Ovary (tissue), 9 donors: ENCODE measurements around the gene ZAR1. TPM values are rescaled to one million over a fixed set of nuclear protein-coding genes. Genes with fewer than 3 reads are reported as not detected.

Source experiments
- DNase-seq, 5 donors: peaks; one replicate each; pipeline ENCODE4 v3.0.0-alpha.2; 2019 to 2020
- H3K27ac ChIP-seq, 2 donors: fragments of 200-600 bp; one replicate each; pipeline versions ENCODE4 v1.5.1 to v1.8.0; 2019 to 2022
- H3K27me3 ChIP-seq: fragments of 200-600 bp; one replicate; pipeline ENCODE4 v1.8.0; 2022
- H3K36me3 ChIP-seq: fragments of 200-600 bp; sonication (generic); one replicate; pipeline ENCODE4 v1.5.1; 2019
- H3K4me1 ChIP-seq: one replicate; pipeline ENCODE4 v1.8.1; 2013; ENCODE audit warnings: mild to moderate bottlenecking, moderate library complexity; ENCODE audit not compliant: insufficient read depth
- H3K4me3 ChIP-seq: fragments of 200-600 bp; sonication (generic); one replicate; pipeline ENCODE4 v1.5.1; 2017
- H3K9me3 ChIP-seq, 2 donors: fragments of 200-600 bp in 1 of 2; sonication (generic) in 1 of 2; one replicate each; pipeline versions ENCODE4 v1.5.1 to v1.8.1; 2013 to 2019; ENCODE audit warnings: mild to moderate bottlenecking in 1 of 2, moderate library complexity in 1 of 2
- CTCF ChIP-seq, 3 donors: fragments of 450-650 bp in 2 of 3; fragments of 200-600 bp in 1 of 3; IDR thresholded peaks; one replicate each; pipeline versions ENCODE4 v1.5.1 to v1.8.0; 2016 to 2022; ENCODE audit warnings: antibody characterized with exemption in 3 of 3, mild to moderate bottlenecking in 1 of 3
- EP300 ChIP-seq: sonication (generic); formaldehyde crosslinking; IDR thresholded peaks from one replicate; pipeline ENCODE4 v1.6.1; 2017; ENCODE audit warnings: antibody characterized with exemption
- POLR2A ChIP-seq: fragments of 450-650 bp; IDR thresholded peaks from one replicate; pipeline ENCODE4 v1.6.1; 2017; ENCODE audit warnings: antibody characterized with exemption, mild to moderate bottlenecking, moderate library complexity
- WGBS, 3 donors: extraction: QIAGEN DNeasy Blood & Tissue Kit in 1 of 3; methylation state at CpG; one replicate each; pipeline versions ENCODE4 v1.1.5 to v1.1.7; 2013 to 2017; 5-methylcytosine and 5-hydroxymethylcytosine counted together
- intact Hi-C, 4 donors: fragments of 100-400 bp; cut with DNase I; formaldehyde crosslinking; loops; one replicate each; pipeline versions ENCODE4 v1.11.0 to v1.15.1; 2022 to 2023
- polyA plus RNA-seq, 2 donors: library from polyadenylated mRNA; stranded (reverse); fragments of 200-250 nt in 1 of 2; fragments of 350-450 nt in 1 of 2; fragmentation: Illumina TruSeq in 1 of 2; extraction: RNeasy Lipid Tissue Mini Kit (QIAGEN cat#74804) in 1 of 2; gene quantifications; one replicate each; pipeline ENCODE4 v1.2.3, GENCODE V29; 2013 to 2014
- total RNA-seq, 7 donors: library from RNA; depleted of rRNA in 2 of 7; stranded (reverse); fragments of >200 nt in 2 of 7; fragmentation: NEBNext Ultra II Directional in 3 of 7; extraction: Animal tissue kit (Norgen Biotek cat#: 25700) in 3 of 7; gene quantifications; one replicate each; pipeline versions ENCODE4 v1.1.0 to v1.2.4, GENCODE V29; 2016 to 2023
- donor health status: DM: no; HTN: no; CAD: no; lungs with moderate emphysema.
- donor health status: DM: no; HTN: no; CAD: no.
- donor health status: Bipolar disorder and iron deficiency.
- donor health status: DM: yes; HTN: yes; CAD: no.
- donor health status: DM: no; HTN: no; CAD: no.
- donor health status: DM: yes; HTN: yes; CAD: no.

The ZAR1 gene
- total and polyA plus RNA-seq, 9 donors: 0.31 TPM; not detected in 8

GRCh38 chr4:48483006-48483776 is 6.9 kb upstream of the ZAR1 start, which contains the start of gene SLC10A4:
TSS of gene SLC10A4 (plus strand) at chr4:48483343. CDS start at chr4:48483562, 219 bp downstream.
- Histone ChIP-seq H3K36me3 (no peaks in the 10 kb centered on the region), H3K27ac (no peak within 1 kb of the TSS), H3K4me3 (no peak within 1 kb of the TSS), H3K9me3 (no peaks in the 10 kb centered on the region), H3K27me3 (no peaks in the 10 kb centered on the region), H3K4me1 (peaks cover 7% of the 10 kb centered on the region)
- intact Hi-C loops: no loop called here
- TF ChIP-seq CTCF (IDR thresholded peaks at IDR 0.05) (no peak), EP300 (no peak), POLR2A (no peak)
- no peak for DNase-seq
- WGBS, 3 donors: 2 to 5% (median 3%) methylated on average over 32 to 85 of the region's 85 CpGs

- WGBS, 3 donors: 10 to 19% (median 17%) methylated on average over 32 to 66 of the region's 66 CpGs
- no peak for DNase-seq
- Histone ChIP-seq H3K4me3 (no peak overlapping the region), H3K9me3 (no peaks in the 10 kb centered on the region), H3K4me1 (peaks cover 7% of the 10 kb centered on the region), H3K27me3 (no peaks in the 10 kb centered on the region), H3K27ac (no peak overlapping the region), H3K36me3 (no peaks in the 10 kb centered on the region)
- intact Hi-C loops: no loop called here
- TF ChIP-seq CTCF (IDR thresholded peaks at IDR 0.05): no peak
- no peak for TF ChIP-seq EP300
- no peak for TF ChIP-seq POLR2A
Observed at GRCh38 chr4:48483777-48484493, 6.1 kb upstream of the ZAR1 start.

- intact Hi-C loops: no loop called here
- Histone ChIP-seq H3K27me3 (no peaks in the 10 kb centered on the region), H3K4me1 (peaks cover 7% of the 10 kb centered on the region), H3K4me3 (no peak overlapping the region), H3K9me3 (no peaks in the 10 kb centered on the region), H3K36me3 (no peaks in the 10 kb centered on the region), H3K27ac (no peak overlapping the region)
- DNase-seq: no peak
- 65 to 73% (median 65%) methylated on average over 22 of the region's 22 CpGs for WGBS, 3 donors
- TF ChIP-seq POLR2A (no peak), EP300 (no peak), CTCF (IDR thresholded peaks at IDR 0.05) (no peak)
Observed at GRCh38 chr4:48484494-48485168, 5.4 kb upstream of the ZAR1 start.

- Histone ChIP-seq H3K27me3 (no peaks in the 10 kb centered on the region), H3K9me3 (no peaks in the 10 kb centered on the region), H3K36me3 (no peaks in the 10 kb centered on the region), H3K4me1 (peaks cover 1% of the 10 kb centered on the region), H3K4me3 (no peak overlapping the region), H3K27ac (no peak overlapping the region)
- DNase-seq: no peak
- intact Hi-C loops: no loop called here
- 28 to 40% (median 38%) methylated on average over 14 of the region's 14 CpGs for WGBS, 3 donors
- TF ChIP-seq POLR2A (no peak), EP300 (no peak), CTCF (IDR thresholded peaks at IDR 0.05) (no peak)
Observed at GRCh38 chr4:48489683-48490011, 405 bp upstream of the ZAR1 start.
